ENCODE measurements around the gene DMWD. TPM values are rescaled to one million over a fixed set of nuclear protein-coding genes. Genes with fewer than 3 reads are reported as not detected.

The DMWD gene
- total RNA-seq, 3 donors from 2014 or later (not counting 1 experiment from before 2014, with no cell fraction given) = 66.2 to 82.1 (median 66.3) TPM

GRCh38 chr19:45733160-45733810 is 59.4 kb downstream of the DMWD start, which contains the start of gene MEIOSIN:
Gene MEIOSIN (plus strand): TSS chr19:45733439. CDS start chr19:45735377, 1,938 bp downstream.
- no peak for TF ChIP-seq CTCF (IDR thresholded peaks at IDR 0.05)
- 94% methylated on average over 59 of the region's 59 CpGs for WGBS (ENCODE audit: insufficient coverage)
- intact Hi-C loops (cut with micrococcal nuclease) = no loop called here
- DNase-seq = no peak
- H3K36me3 Mint-ChIP-seq = no peaks in the 10 kb centered on the region
- Histone ChIP-seq H3K27ac (ENCODE audit: low read length) (no peak within 1 kb of the TSS), H3K36me3 (ENCODE audit: control insufficient read depth, insufficient read depth, low read length) (no peaks in the 10 kb centered on the region), H3K4me1 (ENCODE audit: control insufficient read depth, insufficient read depth, low read length) (peaks cover 20% of the 10 kb centered on the region), H3K4me3 (ENCODE audit: low read length) (no peak within 1 kb of the TSS), H3K27me3 (ENCODE audit: control insufficient read depth, insufficient read depth, low read length) (no peaks in the 10 kb centered on the region), H3K9me3 (ENCODE audit: control insufficient read depth, insufficient read depth, low read length) (no peaks in the 10 kb centered on the region)
- H3K27ac Mint-ChIP-seq = no peak within 1 kb of the TSS
- no peaks in the 10 kb centered on the region for H3K9me3 Mint-ChIP-seq
- no peaks in the 10 kb centered on the region for H3K27me3 Mint-ChIP-seq (ENCODE audit: low read depth in 2 of 2)
- peaks cover 20 to 23% of the 10 kb centered on the region in 2 donors for H3K4me1 Mint-ChIP-seq
- peak within 1 kb of the TSS; percentile 13 for H3K4me3 Mint-ChIP-seq
- no peak for ATAC-seq

Other genes starting within 250 kb of the DMWD start
- 10 to 100 TPM in 1 of 3 donors, 1 to 10 TPM in 2; 8.2 to 10.4 (median 9.0) TPM for gene OPA3, start 208.0 kb downstream of the DMWD start, total RNA-seq
- under 1 TPM in 2 of 3 donors, not detected in 1; 0.12 to 0.13 TPM for gene GPR4, start 190.6 kb downstream of the DMWD start, total RNA-seq
- gene EML2, start 153.4 kb downstream of the DMWD start, total RNA-seq = 100 to 1,000 TPM; 112 to 136 (median 117) TPM
- gene GIPR, start 124.6 kb downstream of the DMWD start, total RNA-seq = 10 to 100 TPM; 20.7 to 24.5 (median 21.5) TPM
- 100 to 1,000 TPM; 212 to 252 (median 241) TPM for gene SNRPD2, start 100.9 kb downstream of the DMWD start, total RNA-seq
- gene QPCTL, start 100.2 kb downstream of the DMWD start, total RNA-seq = 10 to 100 TPM in 2 of 3 donors, 1 to 10 TPM in 1; 8.7 to 11.5 (median 10.0) TPM
- 10 to 100 TPM; 24.8 to 35.7 (median 31.1) TPM for gene FBXO46, start 61.9 kb downstream of the DMWD start, total RNA-seq
- not detected for gene MEIOSIN, start 59.4 kb downstream of the DMWD start, total RNA-seq
- 1 to 10 TPM; 2.1 to 3.3 (median 3.1) TPM for gene SIX5, start 23.6 kb downstream of the DMWD start, total RNA-seq
- 10 to 100 TPM; 48.1 to 67.5 (median 49.8) TPM for gene DMPK, start 10.4 kb downstream of the DMWD start, total RNA-seq
- under 1 TPM; 0.18 to 0.63 (median 0.31) TPM for gene RSPH6A, start 22.5 kb upstream of the DMWD start, total RNA-seq
- 10 to 100 TPM; 86.4 to 94.8 (median 86.7) TPM for gene SYMPK, start 70.3 kb upstream of the DMWD start, total RNA-seq
- gene FOXA3, start 71.5 kb upstream of the DMWD start, total RNA-seq = not detected
- gene IRF2BP1, start 93.3 kb upstream of the DMWD start, total RNA-seq = 10 to 100 TPM; 16.1 to 20.3 (median 19.6) TPM
- 1 to 10 TPM; 7.0 to 8.4 (median 7.2) TPM for gene MYPOP, start 109.8 kb upstream of the DMWD start, total RNA-seq
- not detected for gene NANOS2, start 121.9 kb upstream of the DMWD start, total RNA-seq
- not detected for gene NOVA2, start 181.0 kb upstream of the DMWD start, total RNA-seq
- 10 to 100 TPM; 10.6 to 16.9 (median 14.6) TPM for gene CCDC61, start 202.6 kb upstream of the DMWD start, total RNA-seq
- under 1 TPM in 1 of 3 donors, not detected in 2; 0.55 TPM for gene PGLYRP1, start 230.2 kb upstream of the DMWD start, total RNA-seq
- not detected for gene IGFL4, start 248.2 kb upstream of the DMWD start, total RNA-seq

Data from natural killer cell (primary cell).